SH-SY5Y (cell line): ENCODE measurements around the gene CYP27B1.

Source experiments
- GATA2 ChIP-seq: IDR thresholded peaks from 2 replicates; pipeline ENCODE4 v1.6.1; 2011; ENCODE audit warnings: mild to moderate bottlenecking, low read depth, low read length
- GATA3 ChIP-seq: IDR thresholded peaks from 2 replicates; pipeline ENCODE4 v1.6.1; 2011; ENCODE audit warnings: low read depth, mild to moderate bottlenecking, low read length, moderate library complexity

GRCh38 chr12:57730336-57731067 is 36.4 kb downstream of the CYP27B1 start:
- TF ChIP-seq GATA2 = no peak
- no peak for TF ChIP-seq GATA3
